ENCODE measurements around the gene YTHDF2.

DNA sequence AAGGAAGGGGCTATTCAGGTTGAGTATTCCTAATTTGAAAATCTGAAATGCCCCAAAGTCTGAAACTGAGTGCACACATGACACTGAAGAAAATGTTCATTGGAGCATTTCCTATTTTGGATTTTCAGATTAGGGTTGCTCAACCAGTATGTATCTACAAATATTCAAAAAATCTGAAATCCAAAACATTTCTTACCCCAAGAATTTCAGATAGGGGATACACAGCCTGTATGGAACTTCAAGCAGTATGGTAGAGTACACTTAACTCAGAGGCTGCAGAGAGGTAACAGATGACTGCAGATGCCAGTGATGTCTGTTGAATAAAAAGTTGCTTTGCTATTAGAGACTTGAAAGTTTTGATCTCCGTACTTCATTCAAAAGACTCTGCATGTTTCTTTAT, 19.0 kb downstream of the YTHDF2 start:
- no peak for TF ChIP-seq POLR2AphosphoS5 (IDR thresholded peaks at IDR 0.05; ENCODE audit: borderline replicate concordance, low read depth, low read length)
- no peak for TF ChIP-seq EZH2 (IDR thresholded peaks at IDR 0.05)
- TF ChIP-seq FOXP2 (optimal IDR thresholded peaks at IDR 0.05; ENCODE audit: control extremely low read depth, extremely low read length, insufficient read depth), result no peak

Data from SK-N-MC (cell line).